GM12878 (cell line): ENCODE measurements around the gene GNA14. TPM values are rescaled to one million over a fixed set of nuclear protein-coding genes. Genes with fewer than 3 reads are reported as not detected.

ENCODE experiments used
- ATAC-seq: fragments of 200-7000 bp; cut with Tn5 transposase; 3 replicates; pipeline ENCODE4 v1.9.1; 2020; ENCODE audit warnings: mild to moderate bottlenecking, moderate library complexity
- BruUV-seq: library from RNA; stranded (reverse); fragments of 400-500 nt; replicated peaks from 2 replicates; lab custom pipeline; 2021; lab: Mats Ljungman, UMichigan
- CTCF ChIA-PET: fragments of 300-600 bp; sonication (Branson Sonifier 250); formaldehyde crosslinking; extraction: SDS; loops from one replicate; lab custom pipeline; 2021; ENCODE audit warnings: inconsistent platforms; lab: Yijun Ruan, JAX
- POLR2A ChIA-PET: fragments of 350-600 bp; formaldehyde crosslinking; extraction: SDS; loops from one replicate; lab custom pipeline; 2021; ENCODE audit warnings: inconsistent platforms; lab: Charles Lee
- RAD21 ChIA-PET: fragments of 300-600 bp; sonication (Branson Sonifier 250); formaldehyde crosslinking; loops from one replicate; lab custom pipeline; 2023; ENCODE audit warnings: antibody characterized with exemption; ENCODE audit not compliant: unreplicated experiment; lab: Charles Lee
- SMC1A ChIA-PET: fragments of 300-600 bp; sonication (Branson Sonifier 250); formaldehyde crosslinking; loops from one replicate; lab custom pipeline; 2023; ENCODE audit not compliant: unreplicated experiment, uncharacterized antibody; lab: Charles Lee
- DNase-seq: peaks from one replicate; pipeline ENCODE4 v3.0.0-alpha.2; 2011; ENCODE audit warnings: low read depth, low spot score
- FAIRE-seq: peaks from 3 replicates; lab custom pipeline; 2011; peaks lifted over from hg19 to GRCh38; lab: Jason Lieb, UNC
- H2AFZ ChIP-seq: 2 replicates; pipeline ENCODE4 v1.6.0; 2011; ENCODE audit warnings: low read depth, low read length, control low read depth; ENCODE audit not compliant: control insufficient read depth
- H3K27ac ChIP-seq: 2 replicates; pipeline ENCODE4 v1.5.1; 2011; ENCODE audit warnings: control low read depth; ENCODE audit not compliant: control insufficient read depth, insufficient read depth
- H3K27me3 ChIP-seq, 2 experiments: replicated peaks in 1 of 2; 2 replicates each; pipeline versions ENCODE4 v1.6.0 to v1.6.1; 2011; ENCODE audit warnings: low read length in 1 of 2; ENCODE audit not compliant: control insufficient read depth in 2 of 2, insufficient read depth in 2 of 2
- H3K36me3 ChIP-seq, 2 experiments: 2 replicates each; pipeline ENCODE4 v1.5.1; 2011; ENCODE audit warnings: low read length in 1 of 2; ENCODE audit not compliant: control insufficient read depth in 2 of 2, insufficient read depth in 2 of 2
- H3K4me1 ChIP-seq: 2 replicates; pipeline ENCODE4 v1.6.1; 2011; ENCODE audit warnings: mild to moderate bottlenecking, low read length, moderate library complexity, mixed read lengths; ENCODE audit not compliant: control insufficient read depth, insufficient read depth
- H3K4me2 ChIP-seq: 2 replicates; pipeline ENCODE4 v1.6.0; 2011; ENCODE audit warnings: control low read depth; ENCODE audit not compliant: control insufficient read depth, insufficient read depth
- H3K4me3 ChIP-seq: fragments of 200-600 bp; sonication (generic); 2 replicates; pipeline ENCODE4 v1.5.1; 2016
- H3K79me2 ChIP-seq: 2 replicates; pipeline ENCODE4 v1.6.0; 2011; ENCODE audit warnings: low read length; ENCODE audit not compliant: control insufficient read depth, insufficient read depth
- H3K9ac ChIP-seq: 2 replicates; pipeline ENCODE4 v1.8.0; 2011; ENCODE audit warnings: low read length, control low read depth, mixed read lengths; ENCODE audit not compliant: control insufficient read depth, insufficient read depth
- H3K9me3 ChIP-seq: replicated peaks from 3 replicates; pipeline ENCODE4 v1.5.1; 2011; ENCODE audit warnings: mild to moderate bottlenecking, low read length; ENCODE audit not compliant: control insufficient read depth, insufficient read depth
- H4K20me1 ChIP-seq: 2 replicates; pipeline ENCODE4 v1.6.0; 2011; ENCODE audit not compliant: control insufficient read depth, insufficient read depth
- ATF2 ChIP-seq: IDR thresholded peaks from 2 replicates; pipeline ENCODE4 v1.6.1; 2012; ENCODE audit warnings: low read length, inconsistent platforms
- CEBPB ChIP-seq, 2 experiments: fragments of 150-350 bp in 1 of 2; IDR thresholded peaks; 2 replicates each; pipeline ENCODE4 v1.6.1; 2012 to 2014; ENCODE audit warnings: low read depth in 2 of 2, low read length in 2 of 2, borderline replicate concordance in 1 of 2, inconsistent platforms in 1 of 2
- IKZF1 ChIP-seq: fragments of 450-650 bp; conservative IDR thresholded peaks from 2 replicates; pipeline ENCODE4 v1.6.1; 2017; ENCODE audit warnings: antibody characterized with exemption, mild to moderate bottlenecking
- KAT2A ChIP-seq: conservative IDR thresholded peaks from 2 replicates; pipeline ENCODE4 v1.6.1; 2011; ENCODE audit warnings: low read depth, low read length; ENCODE audit not compliant: control insufficient read depth
- SPI1 ChIP-seq: IDR thresholded peaks from 2 replicates; pipeline ENCODE4 v1.6.1; 2011; ENCODE audit warnings: low read depth, mild to moderate bottlenecking, low read length, moderate library complexity, borderline replicate concordance; ENCODE audit not compliant: insufficient read depth
- USF1 ChIP-seq: IDR thresholded peaks from 2 replicates; pipeline ENCODE4 v1.6.1; 2011; ENCODE audit warnings: borderline replicate concordance, low read depth, mild to moderate bottlenecking, moderate library complexity, mixed read lengths, low read length; ENCODE audit not compliant: insufficient read depth; ENCODE audit errors: extremely low read length
- WGBS: methylation state at CpG from one replicate; pipeline ENCODE4 v1.1.6; 2016; ENCODE audit warnings: low lambda C conversion rate; ENCODE audit not compliant: insufficient replicate concordance, insufficient coverage; ENCODE audit errors: missing lambda C conversion rate; 5-methylcytosine and 5-hydroxymethylcytosine counted together
- in situ Hi-C: fragments of 300-500 bp; cut with MboI; formaldehyde crosslinking; loops from 9 replicates; pipeline ENCODE4 v1.14.3; 2018; ENCODE audit warnings: mixed read lengths
- intact Hi-C: fragments of 100-400 bp; cut with micrococcal nuclease; formaldehyde crosslinking; loops from one replicate; pipeline ENCODE4 v1.14.2; 2022; ENCODE audit not compliant: unreplicated experiment
- polyA plus RNA-seq, 11 experiments: library from polyadenylated mRNA; depleted of rRNA in 4 of 11; unstranded in 6 of 11; stranded (reverse) in 5 of 11; fragments of >200 nt; fragmentation: Nextera tagmentation in 4 of 11; fragmentation: Illumina TruSeq in 1 of 11; extraction: Ambion mirVana in 4 of 11; extraction: Trizol in 1 of 11; gene quantifications; 1 replicate in 1 of 11; 2 replicates in 10 of 11; pipeline versions ENCODE4 v1.2.1 to v1.2.3, GENCODE V29; 2011 to 2016; ENCODE audit warnings: inconsistent platforms in 2 of 11, missing spikeins in 2 of 11, low read depth in 1 of 11
- total RNA-seq, 4 experiments: library from RNA; depleted of rRNA in 3 of 4; stranded (reverse); fragments of >200 nt in 3 of 4; fragmentation: Illumina TruSeq in 1 of 4; extraction: Trizol in 1 of 4; gene quantifications; 2 replicates each; pipeline versions ENCODE4 v1.2.1 to v1.2.3, GENCODE V29; 2013 to 2021
- TF ChIP-seq, protein P1 (sequence below): fragments of 450-650 bp; IDR thresholded peaks from 2 replicates; pipeline ENCODE4 v1.6.1; 2017; ENCODE audit warnings: mild to moderate bottlenecking, moderate library complexity

GNA14 gene
- total and polyA plus RNA-seq, 10 of the 15 experiments (the other 5 are each of a cell fraction or from before 2014, with no cell fraction given), result 0.17 TPM; not detected in 9

- ChIA-PET POLR2A (no interaction called here), CTCF (interaction anchor here (0.6 to 7.1 kb wide), 15 partner anchors 9 to 668 kb away, joined by 3 to 79 read pairs (median 4); no protein-coding TSS in a partner anchor), RAD21 (interaction anchor here (0.6 to 1.3 kb wide), 6 partner anchors 20 to 667 kb away, joined by 3 to 4 read pairs (median 3); no protein-coding TSS in a partner anchor), SMC1A (interaction anchor here (1.1 to 2.7 kb wide), 4 partner anchors 33 to 388 kb away, joined by 3 to 12 read pairs (median 6); no protein-coding TSS in a partner anchor)
- Histone ChIP-seq H3K27me3 (no peaks in the 10 kb centered on the region; a peak in 2 of 4 replicates), H3K9me3 (no peaks in the 10 kb centered on the region), H3K4me2 (peak overlapping the region; percentile 23; the same call in 1 of the 2 replicates), H3K4me3 (no peak overlapping the region; the same call in 1 of the 2 replicates), H2AFZ (no peak overlapping the region), H3K27ac (no peak overlapping the region), H3K79me2 (no peaks in the 10 kb centered on the region), H3K9ac (no peak overlapping the region), H3K4me1 (no peaks in the 10 kb centered on the region), H4K20me1 (no peaks in the 10 kb centered on the region), H3K36me3 (no peaks in the 10 kb centered on the region)
- 41% methylated on average over 13 of the region's 14 CpGs for WGBS
- intact Hi-C loops, result loop anchor here (2.0 to 10.0 kb wide), 3 partner anchors 35 to 581 kb away; partner anchors contain the start of gene GNAQ
- FAIRE-seq (no peak), DNase-seq (no peak), ATAC-seq (no peak)
- TF ChIP-seq KAT2A, result no peak
- peak; percentile 40; the same call in 1 of the 2 replicates for TF ChIP-seq SPI1
- in situ Hi-C loops, result no loop called here
- BruUV-seq, result no TSS peak
Measured at GRCh38 chr9:77453825-77454647, 194.1 kb downstream of the GNA14 start.

DNA sequence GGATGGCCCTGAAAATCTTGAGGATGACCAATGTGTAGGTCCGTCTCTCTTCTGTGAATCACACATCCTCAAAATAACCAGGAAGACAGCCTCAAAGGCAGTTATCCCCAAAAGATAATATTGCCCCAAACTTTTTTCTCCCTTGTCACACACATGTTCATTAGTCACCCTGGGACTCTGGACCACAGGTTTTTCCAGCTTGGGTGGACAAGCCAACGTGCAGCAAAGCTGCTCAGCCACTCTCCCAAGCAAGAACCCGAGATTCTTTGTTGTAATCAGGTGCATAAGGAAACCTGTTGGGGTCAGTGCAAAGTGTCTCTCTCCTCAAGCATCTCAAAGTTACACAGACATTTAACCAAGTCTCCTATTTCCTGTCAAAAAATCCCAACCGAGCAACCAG, 196.6 kb downstream of the GNA14 start:
- H3K9me3 ChIP-seq, result no peaks in the 10 kb centered on the region
- intact Hi-C loops (loop anchor here (10.0 kb wide), 2 partner anchors 133 to 583 kb away; partner anchors contain the start of gene GNAQ), in situ Hi-C loops (no loop called here)
- 24% methylated on average over 4 of the region's 4 CpGs for WGBS
- no peak overlapping the region for H3K9ac ChIP-seq
- no peak overlapping the region for H2AFZ ChIP-seq
- ChIA-PET SMC1A (interaction anchor here (1.0 kb wide), 1 partner anchor 9 kb away, joined by 3 read pairs; no protein-coding TSS in a partner anchor), RAD21 (no interaction called here), CTCF (interaction anchor here (1.9 kb wide), 1 partner anchor 299 kb away, joined by 5 read pairs; no protein-coding TSS in a partner anchor), POLR2A (no interaction called here)
- no peak overlapping the region for H3K27ac ChIP-seq
- ATAC-seq, result no peak
- BruUV-seq, result no TSS peak
- no peak overlapping the region for H3K4me2 ChIP-seq
- no peak for DNase-seq
- H3K27me3 ChIP-seq, result no peaks in the 10 kb centered on the region; a peak in 2 of 4 replicates
- no peaks in the 10 kb centered on the region for H3K36me3 ChIP-seq
- no peak overlapping the region for H3K4me3 ChIP-seq
- H3K79me2 ChIP-seq, result no peaks in the 10 kb centered on the region
- FAIRE-seq, result no peak
- H4K20me1 ChIP-seq, result no peaks in the 10 kb centered on the region
- no peaks in the 10 kb centered on the region for H3K4me1 ChIP-seq
- no peak for TF ChIP-seq IKZF1
- no peak for TF ChIP-seq ATF2
- TF ChIP-seq, protein P1, sequence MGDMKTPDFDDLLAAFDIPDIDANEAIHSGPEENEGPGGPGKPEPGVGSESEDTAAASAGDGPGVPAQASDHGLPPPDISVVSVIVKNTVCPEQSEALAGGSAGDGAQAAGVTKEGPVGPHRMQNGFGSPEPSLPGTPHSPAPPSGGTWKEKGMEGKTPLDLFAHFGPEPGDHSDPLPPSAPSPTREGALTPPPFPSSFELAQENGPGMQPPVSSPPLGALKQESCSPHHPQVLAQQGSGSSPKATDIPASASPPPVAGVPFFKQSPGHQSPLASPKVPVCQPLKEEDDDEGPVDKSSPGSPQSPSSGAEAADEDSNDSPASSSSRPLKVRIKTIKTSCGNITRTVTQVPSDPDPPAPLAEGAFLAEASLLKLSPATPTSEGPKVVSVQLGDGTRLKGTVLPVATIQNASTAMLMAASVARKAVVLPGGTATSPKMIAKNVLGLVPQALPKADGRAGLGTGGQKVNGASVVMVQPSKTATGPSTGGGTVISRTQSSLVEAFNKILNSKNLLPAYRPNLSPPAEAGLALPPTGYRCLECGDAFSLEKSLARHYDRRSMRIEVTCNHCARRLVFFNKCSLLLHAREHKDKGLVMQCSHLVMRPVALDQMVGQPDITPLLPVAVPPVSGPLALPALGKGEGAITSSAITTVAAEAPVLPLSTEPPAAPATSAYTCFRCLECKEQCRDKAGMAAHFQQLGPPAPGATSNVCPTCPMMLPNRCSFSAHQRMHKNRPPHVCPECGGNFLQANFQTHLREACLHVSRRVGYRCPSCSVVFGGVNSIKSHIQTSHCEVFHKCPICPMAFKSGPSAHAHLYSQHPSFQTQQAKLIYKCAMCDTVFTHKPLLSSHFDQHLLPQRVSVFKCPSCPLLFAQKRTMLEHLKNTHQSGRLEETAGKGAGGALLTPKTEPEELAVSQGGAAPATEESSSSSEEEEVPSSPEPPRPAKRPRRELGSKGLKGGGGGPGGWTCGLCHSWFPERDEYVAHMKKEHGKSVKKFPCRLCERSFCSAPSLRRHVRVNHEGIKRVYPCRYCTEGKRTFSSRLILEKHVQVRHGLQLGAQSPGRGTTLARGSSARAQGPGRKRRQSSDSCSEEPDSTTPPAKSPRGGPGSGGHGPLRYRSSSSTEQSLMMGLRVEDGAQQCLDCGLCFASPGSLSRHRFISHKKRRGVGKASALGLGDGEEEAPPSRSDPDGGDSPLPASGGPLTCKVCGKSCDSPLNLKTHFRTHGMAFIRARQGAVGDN, result no peak
- no peak for TF ChIP-seq USF1
- no peak for TF ChIP-seq CEBPB (IDR thresholded peaks at IDR 0.05; ENCODE audit: borderline replicate concordance in 1 of 2, low read depth in 2 of 2, low read length in 2 of 2)
